Small intestine (tissue), 7 donors: ENCODE results near the gene PTGIS. TPM values are rescaled to one million over a fixed set of nuclear protein-coding genes. Genes with fewer than 3 reads are reported as not detected.

Source experiments
- DNase-seq, 2 donors: peaks; one replicate each; pipeline versions ENCODE4 v3.0.0 to v3.0.0-alpha.2; 2013
- FAIRE-seq: peaks from 2 replicates; lab custom pipeline; 2012; peaks lifted over from hg19 to GRCh38; lab: Jason Lieb, UNC
- H3K27ac ChIP-seq, 3 donors: one replicate each; pipeline ENCODE4 v1.5.1; 2013; ENCODE audit warnings: low read length in 2 of 3, mild to moderate bottlenecking in 2 of 3, control low read depth in 1 of 3, inconsistent platforms in 1 of 3, low read depth in 1 of 3, moderate library complexity in 1 of 3
- H3K27me3 ChIP-seq, 3 donors: one replicate each; pipeline ENCODE4 v1.6.1; 2013; ENCODE audit warnings: low read length in 3 of 3, inconsistent platforms in 1 of 3; ENCODE audit not compliant: control insufficient read depth in 3 of 3, insufficient read depth in 3 of 3
- H3K36me3 ChIP-seq, 3 donors: one replicate each; pipeline ENCODE4 v1.6.1; 2013; ENCODE audit warnings: low read length in 3 of 3, inconsistent platforms in 1 of 3, low read depth in 1 of 3, mild to moderate bottlenecking in 1 of 3, moderate library complexity in 1 of 3; ENCODE audit not compliant: control insufficient read depth in 3 of 3, insufficient read depth in 2 of 3
- H3K4me1 ChIP-seq, 3 donors: one replicate each; pipeline ENCODE4 v1.6.1; 2013; ENCODE audit warnings: low read length in 2 of 3, inconsistent platforms in 1 of 3, low read depth in 1 of 3, mild to moderate bottlenecking in 1 of 3, moderate library complexity in 1 of 3; ENCODE audit not compliant: control insufficient read depth in 3 of 3, insufficient read depth in 2 of 3
- H3K4me3 ChIP-seq, 3 donors: one replicate each; pipeline ENCODE4 v1.5.1; 2013; ENCODE audit warnings: low read length in 3 of 3, control low read depth in 1 of 3, inconsistent platforms in 1 of 3, low read depth in 1 of 3, mild to moderate bottlenecking in 1 of 3, moderate library complexity in 1 of 3
- H3K9me3 ChIP-seq, 2 donors: one replicate each; pipeline ENCODE4 v1.6.1; 2013; ENCODE audit warnings: low read depth in 1 of 2, low read length in 1 of 2; ENCODE audit not compliant: control insufficient read depth in 2 of 2, insufficient read depth in 1 of 2
- WGBS, 3 donors: extraction: QIAGEN DNeasy Blood & Tissue Kit; methylation state at CpG; one replicate each; pipeline ENCODE4 v1.1.7; 2013; 5-methylcytosine and 5-hydroxymethylcytosine counted together
- polyA plus RNA-seq, 4 donors: library from polyadenylated mRNA; stranded (reverse) in 3 of 4; unstranded in 1 of 4; fragments of 200-250 nt in 3 of 4; fragments of 120-200 nt in 1 of 4; gene quantifications; one replicate each; pipeline versions ENCODE4 v1.2.1 to v1.2.3, GENCODE V29; 2013
- donor health status: healthy with polysubstance abuse.
- donor health status: control.
- donor health status: control.
- donor health status: Bipolar disorder and iron deficiency.
- donor health status: healthy.

Gene PTGIS
- polyA plus RNA-seq, 4 donors: 0.22 to 15.1 (median 4.4) TPM

DNA sequence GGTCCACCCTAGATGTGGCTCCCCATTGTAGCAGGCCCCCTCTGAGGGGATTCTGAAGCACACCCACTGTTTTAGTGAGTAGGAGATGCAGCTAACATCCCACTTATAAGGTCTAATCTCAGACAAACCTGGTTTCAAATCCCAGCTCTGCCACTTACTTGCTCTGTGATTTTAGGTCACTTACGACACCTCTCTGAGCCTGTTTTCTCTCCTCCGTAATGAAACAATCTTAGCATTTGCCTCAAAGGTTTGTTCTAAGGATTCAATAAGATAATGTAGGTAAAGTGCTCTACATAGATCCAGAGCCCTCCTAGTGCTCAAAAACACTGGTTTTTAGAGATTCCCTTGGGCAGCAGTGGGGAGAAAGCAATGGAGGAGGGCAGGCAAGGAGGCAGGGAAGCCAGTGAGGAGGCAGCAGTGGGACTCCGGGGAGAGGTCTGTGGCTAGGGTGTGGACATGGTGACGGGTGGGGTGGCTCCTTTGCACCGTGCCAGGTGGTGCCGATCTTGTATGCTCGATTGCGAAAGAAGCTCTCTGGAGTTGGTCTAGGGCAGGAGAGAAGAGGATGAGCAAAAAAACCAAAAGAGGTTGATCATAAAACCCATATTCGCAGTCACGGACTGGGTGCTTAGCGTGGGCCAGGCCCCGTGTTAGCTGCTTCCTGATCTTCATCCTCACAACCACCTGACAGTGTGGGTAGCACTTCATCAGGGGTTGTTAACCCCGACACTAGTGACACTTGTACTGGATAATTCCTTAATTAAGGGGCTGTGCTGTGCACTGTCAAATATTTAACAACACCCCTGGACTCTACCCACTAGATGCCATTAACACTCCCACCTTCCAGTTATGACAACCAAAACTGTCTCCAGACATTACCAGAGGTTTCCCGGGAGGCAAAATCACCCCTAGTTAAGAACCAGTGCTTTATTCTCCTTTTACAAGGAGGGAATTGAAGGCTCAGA, 16.8 kb upstream of the PTGIS start:
- no peaks in the 10 kb centered on the region for H3K27me3 ChIP-seq
- H3K4me3 ChIP-seq: no peak overlapping the region
- peak overlapping the region; percentile 85 to 88 (median 86) for H3K27ac ChIP-seq
- peaks cover 0 to 43% (median 0%) of the 10 kb centered on the region in 3 donors for H3K4me1 ChIP-seq
- peaks cover 0 to 10% of the 10 kb centered on the region in 2 donors for H3K9me3 ChIP-seq
- FAIRE-seq (no peak), DNase-seq (peak; percentile 66 to 80)
- no peaks in the 10 kb centered on the region for H3K36me3 ChIP-seq
- 34 to 59% (median 49%) methylated on average over 14 of the region's 14 CpGs for WGBS, 3 donors

GRCh38 chr20:49583669-49584417, 15.9 kb upstream of the PTGIS start:
- FAIRE-seq: no peak
- peaks cover 0 to 46% (median 0%) of the 10 kb centered on the region in 3 donors for H3K4me1 ChIP-seq

DNA sequence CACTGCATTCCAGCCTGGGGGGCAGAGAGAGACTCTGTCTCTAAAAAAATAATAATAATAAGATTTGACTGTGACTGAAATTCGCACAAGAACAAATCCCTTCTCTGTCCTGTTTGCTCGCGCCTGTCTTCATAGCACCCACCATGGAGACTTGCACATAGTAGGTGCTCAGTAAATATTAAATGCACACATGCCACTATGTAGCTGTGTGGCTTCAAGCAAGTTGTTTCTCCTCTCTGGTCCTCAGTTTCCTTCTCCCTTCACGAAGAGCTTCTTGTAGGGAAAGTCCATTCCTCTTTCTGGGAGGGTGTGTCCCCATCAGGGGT, 15.4 kb upstream of the PTGIS start:
- no peaks in the 10 kb centered on the region for H3K36me3 ChIP-seq
- no peak overlapping the region for H3K4me3 ChIP-seq
- 60 to 80% (median 70%) methylated on average over 4 of the region's 4 CpGs for WGBS, 3 donors
- H3K9me3 ChIP-seq: peaks cover 0 to 10% of the 10 kb centered on the region in 2 donors
- FAIRE-seq (no peak), DNase-seq (no peak)
- peaks cover 0 to 46% (median 0%) of the 10 kb centered on the region in 3 donors for H3K4me1 ChIP-seq
- H3K27me3 ChIP-seq: no peaks in the 10 kb centered on the region
- H3K27ac ChIP-seq: peak overlapping the region in 2 of 3 donors; percentile 85 to 86

More at GRCh38 chr20:49583669-49584417, 15.9 kb upstream of the PTGIS start:
- Histone ChIP-seq H3K27ac (peak overlapping the region; percentile 85 to 88 (median 86)), H3K27me3 (no peaks in the 10 kb centered on the region), H3K36me3 (no peaks in the 10 kb centered on the region), H3K4me3 (no peak overlapping the region), H3K9me3 (peaks cover 0 to 10% of the 10 kb centered on the region in 2 donors)
- 7 to 36% (median 23%) methylated on average over 12 of the region's 12 CpGs for WGBS, 3 donors
- peak; percentile 93 to 94 for DNase-seq

- H3K27ac ChIP-seq: peak overlapping the region in 2 of 3 donors; percentile 12 to 86
- DNase-seq (no peak), FAIRE-seq (no peak)
- no peak overlapping the region for H3K4me3 ChIP-seq
- H3K4me1 ChIP-seq: peaks cover 0 to 46% (median 0%) of the 10 kb centered on the region in 3 donors
- H3K27me3 ChIP-seq: no peaks in the 10 kb centered on the region
- no peaks in the 10 kb centered on the region for H3K36me3 ChIP-seq
- 88 to 91% (median 89%) methylated on average over 10 of the region's 10 CpGs for WGBS, 3 donors
- H3K9me3 ChIP-seq: peaks cover 0 to 10% of the 10 kb centered on the region in 2 donors
These were observed 14.7 kb upstream of the PTGIS start for GRCh38 chr20:49582413-49583334.

GRCh38 chr20:49581482-49581881, 13.5 kb upstream of the PTGIS start:
- Histone ChIP-seq H3K36me3 (no peaks in the 10 kb centered on the region), H3K27ac (no peak overlapping the region), H3K27me3 (no peaks in the 10 kb centered on the region), H3K4me1 (peaks cover 0 to 46% (median 0%) of the 10 kb centered on the region in 3 donors), H3K4me3 (no peak overlapping the region), H3K9me3 (peaks cover 0 to 11% of the 10 kb centered on the region in 2 donors)
- no peak for DNase-seq
- WGBS, 3 donors: 97 to 100% (median 100%) methylated on average over 1 of the region's 1 CpG
- no peak for FAIRE-seq

- no peak for FAIRE-seq
- DNase-seq: no peak
- Histone ChIP-seq H3K27me3 (no peaks in the 10 kb centered on the region), H3K27ac (peak overlapping the region in 2 of 3 donors; percentile 19 to 75), H3K4me1 (peaks cover 0 to 46% (median 0%) of the 10 kb centered on the region in 3 donors), H3K36me3 (no peaks in the 10 kb centered on the region), H3K4me3 (no peak overlapping the region), H3K9me3 (peaks cover 0 to 15% of the 10 kb centered on the region in 2 donors)
- 32 to 44% (median 40%) methylated on average over 1 of the region's 1 CpG for WGBS, 3 donors
These were observed 12.9 kb upstream of the PTGIS start for GRCh38 chr20:49580813-49581174.

- whole genome bisulfite sequencing, 3 donors: 63 to 88% (median 83%) methylated on average over 15 of the region's 15 CpGs
- Histone ChIP-seq H3K9me3 (peaks cover 0 to 15% of the 10 kb centered on the region in 2 donors), H3K36me3 (no peaks in the 10 kb centered on the region), H3K27ac (peak overlapping the region in 2 of 3 donors; percentile 60 to 75), H3K27me3 (no peaks in the 10 kb centered on the region), H3K4me3 (no peak overlapping the region), H3K4me1 (peaks cover 0 to 46% (median 0%) of the 10 kb centered on the region in 3 donors)
- FAIRE-seq (no peak), DNase-seq (no peak)
These were observed 12.2 kb upstream of the PTGIS start for GRCh38 chr20:49579874-49580812.
